B cell (primary cell): ENCODE measurements around the gene GGCX. TPM values are rescaled to one million over a fixed set of nuclear protein-coding genes. Genes with fewer than 3 reads are reported as not detected.

Experiments used
- ATAC-seq: fragments of 200-7000 bp; cut with Tn5 transposase; one replicate; pipeline ENCODE4 v1.10.0; 2021; ENCODE audit warnings: low read depth, mild to moderate bottlenecking, moderate number of reproducible peaks, moderate library complexity
- CTCF ChIA-PET: fragments of 350-600 bp; sonication (Branson Sonifier 250); formaldehyde crosslinking; loops from one replicate; lab custom pipeline; 2021; ENCODE audit warnings: antibody characterized with exemption, inconsistent platforms; lab: Charles Lee
- POLR2A ChIA-PET: fragments of 350-600 bp; sonication (Branson Sonifier 250); formaldehyde crosslinking; loops from one replicate; lab custom pipeline; 2021; ENCODE audit warnings: antibody characterized with exemption; lab: Charles Lee
- DNase-seq: peaks from one replicate; pipeline ENCODE4 v3.0.0; 2013
- H2AFZ ChIP-seq: 2 replicates; pipeline ENCODE4 v1.6.1; 2012; ENCODE audit warnings: mild to moderate bottlenecking, low read depth, low read length; ENCODE audit not compliant: insufficient read depth, poor library complexity, severe bottlenecking
- H3K27ac ChIP-seq, 2 donors: 1 replicate in 1 of 2; 2 replicates in 1 of 2; pipeline ENCODE4 v1.5.1; 2012 to 2013; ENCODE audit warnings: low read length in 2 of 2, mild to moderate bottlenecking in 2 of 2, moderate library complexity in 1 of 2
- H3K27me3 ChIP-seq, 4 experiments: fragments of 200-600 bp in 1 of 4; sonication (generic) in 1 of 4; replicated peaks in 1 of 4; 1 replicate in 2 of 4; 2 replicates in 2 of 4; pipeline versions ENCODE4 v1.6.1 to v1.7.0; 2013 to 2016; ENCODE audit warnings: low read length in 3 of 4, mild to moderate bottlenecking in 2 of 4, mixed read lengths in 1 of 4, moderate library complexity in 1 of 4; ENCODE audit not compliant: insufficient read depth in 4 of 4, control insufficient read depth in 3 of 4; ENCODE audit errors: control extremely low read depth in 1 of 4
- H3K36me3 ChIP-seq, 2 experiments: replicated peaks in 1 of 2; 1 replicate in 1 of 2; 2 replicates in 1 of 2; pipeline versions ENCODE4 v1.6.1 to v1.7.1; 2013; ENCODE audit warnings: low read length in 1 of 2; ENCODE audit not compliant: insufficient read depth in 2 of 2, control insufficient read depth in 1 of 2; ENCODE audit errors: control extremely low read depth in 1 of 2, extremely low read depth in 1 of 2
- H3K4me1 ChIP-seq, 2 donors: fragments of 200-600 bp in 1 of 2; sonication (generic) in 1 of 2; 1 replicate in 1 of 2; 2 replicates in 1 of 2; pipeline versions ENCODE4 v1.5.1 to v1.6.1; 2013 to 2017; ENCODE audit warnings: low read length in 2 of 2; ENCODE audit not compliant: control insufficient read depth in 2 of 2, insufficient read depth in 2 of 2
- H3K4me2 ChIP-seq: replicated peaks from 2 replicates; pipeline ENCODE3; 2012; ENCODE audit warnings: mild to moderate bottlenecking, low read depth, low read length; ENCODE audit not compliant: poor library complexity, severe bottlenecking
- H3K4me3 ChIP-seq, 5 experiments: fragments of 200-600 bp in 1 of 5; sonication (generic) in 1 of 5; 1 replicate in 3 of 5; 2 replicates in 2 of 5; pipeline versions ENCODE4 v1.5.1 to v1.7.0; 2011 to 2016; ENCODE audit warnings: low read length in 4 of 5, mild to moderate bottlenecking in 4 of 5, low read depth in 2 of 5, control low read depth in 1 of 5, moderate library complexity in 1 of 5; ENCODE audit not compliant: insufficient read depth in 1 of 5; ENCODE audit errors: control extremely low read depth in 1 of 5, extremely low read depth in 1 of 5
- H3K79me2 ChIP-seq: fragments of 200-600 bp; sonication (generic); one replicate; pipeline ENCODE4 v1.6.0; 2016; ENCODE audit warnings: low read length; ENCODE audit not compliant: control insufficient read depth, insufficient read depth
- H3K9ac ChIP-seq: fragments of 200-600 bp; sonication (generic); 2 replicates; pipeline ENCODE4 v1.6.1; 2017; ENCODE audit warnings: mild to moderate bottlenecking, low read length, moderate library complexity
- H3K9me3 ChIP-seq, 3 donors: one replicate each; pipeline versions ENCODE4 v1.6.1 to v1.7.1; 2013; ENCODE audit warnings: low read length in 2 of 3; ENCODE audit not compliant: control insufficient read depth in 2 of 3, insufficient read depth in 1 of 3; ENCODE audit errors: control extremely low read depth in 1 of 3
- H4K20me1 ChIP-seq: 2 replicates; pipeline ENCODE4 v1.6.0; 2012; ENCODE audit warnings: mild to moderate bottlenecking, low read length; ENCODE audit not compliant: insufficient read depth, control insufficient read depth, poor library complexity, severe bottlenecking
- H3K27ac Mint-ChIP-seq: one replicate; pipeline ENCODE4 v1.8.0; 2021; ENCODE audit warnings: mixed read lengths
- H3K27me3 Mint-ChIP-seq: one replicate; pipeline ENCODE4 v1.8.0; 2021; ENCODE audit warnings: mixed read lengths
- H3K4me1 Mint-ChIP-seq: one replicate; pipeline ENCODE4 v1.8.0; 2021; ENCODE audit warnings: mixed read lengths
- H3K4me3 Mint-ChIP-seq: one replicate; pipeline ENCODE4 v1.8.0; 2021; ENCODE audit warnings: mixed read lengths
- H3K9me3 Mint-ChIP-seq: one replicate; pipeline ENCODE4 v1.8.0; 2022; ENCODE audit warnings: mixed read lengths; ENCODE audit not compliant: insufficient read depth
- CTCF ChIP-seq: fragments of 200-600 bp; IDR thresholded peaks from one replicate; pipeline ENCODE4 v1.8.0; 2022; ENCODE audit warnings: antibody characterized with exemption, mild to moderate bottlenecking
- EZH2 ChIP-seq: IDR thresholded peaks from 2 replicates; pipeline ENCODE4 v1.6.1; 2012; ENCODE audit warnings: borderline replicate concordance, low read depth, mild to moderate bottlenecking, moderate library complexity, low read length; ENCODE audit not compliant: insufficient read depth, poor library complexity, severe bottlenecking
- WGBS: methylation state at CpG from one replicate; pipeline ENCODE4 v1.1.5; 2013; ENCODE audit warnings: missing lambda C conversion rate; ENCODE audit not compliant: insufficient coverage; 5-methylcytosine and 5-hydroxymethylcytosine counted together
- intact Hi-C: fragments of 100-400 bp; cut with micrococcal nuclease; formaldehyde crosslinking; loops from one replicate; pipeline ENCODE4 v1.10.0; 2022
- polyA plus RNA-seq: library from polyadenylated mRNA; depleted of rRNA; stranded (reverse); fragments of >200 nt; gene quantifications from 2 replicates; pipeline ENCODE4 v1.2.3, GENCODE V29; 2012
- total RNA-seq, 2 donors: library from RNA; stranded (reverse); fragments of 120-200 nt in 1 of 2; gene quantifications; 1 replicate in 1 of 2; 2 replicates in 1 of 2; pipeline versions ENCODE4 v1.2.3 to v1.2.4, GENCODE V29; 2013 to 2022

The GGCX gene
- total and polyA plus RNA-seq, 2 donors (not counting 1 experiment from before 2014, with no cell fraction given): 23.5 to 36.8 TPM

GRCh38 chr2:85550486-85550885, 10.8 kb downstream of the GGCX start:
- no peak overlapping the region for H3K9ac ChIP-seq
- H3K79me2 ChIP-seq: no peaks in the 10 kb centered on the region
- no peaks in the 10 kb centered on the region for H4K20me1 ChIP-seq
- ATAC-seq (no peak), DNase-seq (no peak)
- H3K27ac ChIP-seq: no peak overlapping the region
- H3K4me3 ChIP-seq: no peak overlapping the region
- 57% methylated on average over 7 of the region's 10 CpGs for WGBS
- Mint-ChIP-seq H3K27me3 (no peaks in the 10 kb centered on the region), H3K27ac (no peak overlapping the region), H3K4me3 (no peak overlapping the region), H3K9me3 (no peaks in the 10 kb centered on the region), H3K4me1 (peaks cover 4% of the 10 kb centered on the region)
- peaks cover 0 to 3% of the 10 kb centered on the region in 2 donors for H3K4me1 ChIP-seq
- no peaks in the 10 kb centered on the region for H3K9me3 ChIP-seq
- H3K4me2 ChIP-seq: no peak overlapping the region
- POLR2A ChIA-PET: interaction anchor here (0.7 to 4.6 kb wide), 3 partner anchors 11 to 162 kb away, joined by 3 to 30 read pairs (median 4); partner anchors contain the start of gene MAT2A
- H3K27me3 ChIP-seq: no peaks in the 10 kb centered on the region
- H2AFZ ChIP-seq: no peak overlapping the region
- peaks cover 0 to 56% of the 10 kb centered on the region in 2 experiments for H3K36me3 ChIP-seq
- no peak for TF ChIP-seq EZH2
- TF ChIP-seq CTCF: no peak
- intact Hi-C loops: no loop called here
- CTCF ChIA-PET: interaction anchor here (0.5 to 10.0 kb wide), 17 partner anchors 10 to 284 kb away, joined by 3 to 299 read pairs (median 10); partner anchors contain the start of genes GGCX, MAT2A, RNF181 and SH2D6

GRCh38 chr2:85549826-85550225, 11.5 kb downstream of the GGCX start:
- Mint-ChIP-seq H3K9me3 (no peaks in the 10 kb centered on the region), H3K4me1 (peaks cover 4% of the 10 kb centered on the region), H3K27me3 (no peaks in the 10 kb centered on the region), H3K27ac (no peak overlapping the region), H3K4me3 (no peak overlapping the region)
- Histone ChIP-seq H3K79me2 (no peaks in the 10 kb centered on the region), H3K9ac (no peak overlapping the region), H4K20me1 (no peaks in the 10 kb centered on the region), H3K27ac (no peak overlapping the region), H3K4me2 (no peak overlapping the region), H3K27me3 (no peaks in the 10 kb centered on the region), H3K9me3 (no peaks in the 10 kb centered on the region), H3K4me1 (peaks cover 0 to 3% of the 10 kb centered on the region in 2 donors), H3K4me3 (no peak overlapping the region), H2AFZ (no peak overlapping the region), H3K36me3 (peaks cover 0 to 57% of the 10 kb centered on the region in 2 experiments)
- DNase-seq (no peak), ATAC-seq (no peak)
- ChIA-PET CTCF (interaction anchor here (1.4 to 10.0 kb wide), 12 partner anchors 10 to 250 kb away, joined by 3 to 299 read pairs (median 16); partner anchors contain the start of genes GGCX, MAT2A, RNF181 and SH2D6), POLR2A (interaction anchor here (1.0 to 4.6 kb wide), 2 partner anchors 10 to 159 kb away, joined by 4 to 30 read pairs; partner anchors contain the start of gene MAT2A)
- WGBS: 69% methylated on average over 3 of the region's 4 CpGs
- intact Hi-C loops: no loop called here
- TF ChIP-seq CTCF: no peak
